PFSK-1 (cell line): ENCODE measurements around the gene KCNIP1.

Experiments
- POLR2AphosphoS5 ChIP-seq: IDR thresholded peaks from 2 replicates; pipeline ENCODE4 v1.6.1; 2012; ENCODE audit warnings: low read depth, mild to moderate bottlenecking, control low read depth, low read length, moderate library complexity
- SIN3A ChIP-seq: IDR thresholded peaks from 2 replicates; pipeline ENCODE4 v1.6.1; 2012; ENCODE audit warnings: mild to moderate bottlenecking, low read length, moderate library complexity, borderline replicate concordance; ENCODE audit not compliant: insufficient read depth
- TAF1 ChIP-seq: IDR thresholded peaks from 2 replicates; pipeline ENCODE4 v1.6.1; 2012; ENCODE audit warnings: low read length, control low read depth, borderline replicate concordance; ENCODE audit not compliant: insufficient read depth
- TF ChIP-seq, protein P1 (sequence below), 2 experiments: IDR thresholded peaks; 2 replicates each; pipeline versions ENCODE4 v1.6.1 to v1.8.0; 2011 to 2012; ENCODE audit warnings: low read depth in 2 of 2, low read length in 2 of 2, control low read depth in 1 of 2, inconsistent platforms in 1 of 2, mild to moderate bottlenecking in 1 of 2, moderate library complexity in 1 of 2; ENCODE audit not compliant: insufficient read depth in 1 of 2

DNA sequence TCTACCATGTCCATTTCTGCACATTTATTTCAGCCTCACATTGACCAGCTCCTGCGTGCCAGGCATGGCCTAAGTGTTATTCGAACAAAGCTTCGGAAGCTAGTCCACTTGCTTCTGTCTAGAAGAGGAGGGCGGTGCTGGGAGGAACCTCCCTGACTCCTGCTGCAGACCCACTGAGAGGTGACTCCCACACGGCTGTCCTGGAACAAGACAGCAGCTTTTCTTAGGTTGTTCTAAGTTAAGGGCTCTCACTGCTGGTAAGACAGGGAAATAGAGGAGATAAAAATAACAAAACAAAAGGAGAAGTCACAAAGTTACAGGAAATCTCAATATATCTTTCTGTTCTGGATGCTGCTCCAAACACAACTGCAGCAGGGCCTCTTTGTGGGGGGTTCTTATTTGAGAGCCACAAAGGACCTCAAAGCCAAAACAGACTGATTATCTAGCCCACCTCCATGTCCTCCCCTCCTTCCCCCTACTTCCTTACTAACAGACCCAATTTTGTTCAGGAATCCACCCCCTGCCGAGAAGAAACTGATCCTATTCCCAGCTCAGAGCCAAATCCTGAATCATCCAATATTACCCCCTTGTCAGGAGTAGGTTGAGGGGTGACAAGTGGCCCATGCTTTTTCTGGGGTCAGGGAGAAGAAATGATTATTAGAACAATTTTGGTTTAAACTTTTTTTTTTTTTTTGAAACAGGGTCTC lies 28.4 kb upstream of the KCNIP1 start:
- TF ChIP-seq, protein P1, sequence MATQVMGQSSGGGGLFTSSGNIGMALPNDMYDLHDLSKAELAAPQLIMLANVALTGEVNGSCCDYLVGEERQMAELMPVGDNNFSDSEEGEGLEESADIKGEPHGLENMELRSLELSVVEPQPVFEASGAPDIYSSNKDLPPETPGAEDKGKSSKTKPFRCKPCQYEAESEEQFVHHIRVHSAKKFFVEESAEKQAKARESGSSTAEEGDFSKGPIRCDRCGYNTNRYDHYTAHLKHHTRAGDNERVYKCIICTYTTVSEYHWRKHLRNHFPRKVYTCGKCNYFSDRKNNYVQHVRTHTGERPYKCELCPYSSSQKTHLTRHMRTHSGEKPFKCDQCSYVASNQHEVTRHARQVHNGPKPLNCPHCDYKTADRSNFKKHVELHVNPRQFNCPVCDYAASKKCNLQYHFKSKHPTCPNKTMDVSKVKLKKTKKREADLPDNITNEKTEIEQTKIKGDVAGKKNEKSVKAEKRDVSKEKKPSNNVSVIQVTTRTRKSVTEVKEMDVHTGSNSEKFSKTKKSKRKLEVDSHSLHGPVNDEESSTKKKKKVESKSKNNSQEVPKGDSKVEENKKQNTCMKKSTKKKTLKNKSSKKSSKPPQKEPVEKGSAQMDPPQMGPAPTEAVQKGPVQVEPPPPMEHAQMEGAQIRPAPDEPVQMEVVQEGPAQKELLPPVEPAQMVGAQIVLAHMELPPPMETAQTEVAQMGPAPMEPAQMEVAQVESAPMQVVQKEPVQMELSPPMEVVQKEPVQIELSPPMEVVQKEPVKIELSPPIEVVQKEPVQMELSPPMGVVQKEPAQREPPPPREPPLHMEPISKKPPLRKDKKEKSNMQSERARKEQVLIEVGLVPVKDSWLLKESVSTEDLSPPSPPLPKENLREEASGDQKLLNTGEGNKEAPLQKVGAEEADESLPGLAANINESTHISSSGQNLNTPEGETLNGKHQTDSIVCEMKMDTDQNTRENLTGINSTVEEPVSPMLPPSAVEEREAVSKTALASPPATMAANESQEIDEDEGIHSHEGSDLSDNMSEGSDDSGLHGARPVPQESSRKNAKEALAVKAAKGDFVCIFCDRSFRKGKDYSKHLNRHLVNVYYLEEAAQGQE (IDR thresholded peaks at IDR 0.05; ENCODE audit: insufficient read depth in 1 of 2, low read depth in 2 of 2, low read length in 2 of 2) = no peak
- TF ChIP-seq TAF1 (no peak), POLR2AphosphoS5 (no peak), SIN3A (no peak)
